ENCODE measurements around the gene DUOX2.
"Not testable (repeated sequence)": the region's sequence is repeated elsewhere in the genome, so short reads cannot be mapped to it uniquely, and the experiment has no call there.

DUOX2 gene

DNA sequence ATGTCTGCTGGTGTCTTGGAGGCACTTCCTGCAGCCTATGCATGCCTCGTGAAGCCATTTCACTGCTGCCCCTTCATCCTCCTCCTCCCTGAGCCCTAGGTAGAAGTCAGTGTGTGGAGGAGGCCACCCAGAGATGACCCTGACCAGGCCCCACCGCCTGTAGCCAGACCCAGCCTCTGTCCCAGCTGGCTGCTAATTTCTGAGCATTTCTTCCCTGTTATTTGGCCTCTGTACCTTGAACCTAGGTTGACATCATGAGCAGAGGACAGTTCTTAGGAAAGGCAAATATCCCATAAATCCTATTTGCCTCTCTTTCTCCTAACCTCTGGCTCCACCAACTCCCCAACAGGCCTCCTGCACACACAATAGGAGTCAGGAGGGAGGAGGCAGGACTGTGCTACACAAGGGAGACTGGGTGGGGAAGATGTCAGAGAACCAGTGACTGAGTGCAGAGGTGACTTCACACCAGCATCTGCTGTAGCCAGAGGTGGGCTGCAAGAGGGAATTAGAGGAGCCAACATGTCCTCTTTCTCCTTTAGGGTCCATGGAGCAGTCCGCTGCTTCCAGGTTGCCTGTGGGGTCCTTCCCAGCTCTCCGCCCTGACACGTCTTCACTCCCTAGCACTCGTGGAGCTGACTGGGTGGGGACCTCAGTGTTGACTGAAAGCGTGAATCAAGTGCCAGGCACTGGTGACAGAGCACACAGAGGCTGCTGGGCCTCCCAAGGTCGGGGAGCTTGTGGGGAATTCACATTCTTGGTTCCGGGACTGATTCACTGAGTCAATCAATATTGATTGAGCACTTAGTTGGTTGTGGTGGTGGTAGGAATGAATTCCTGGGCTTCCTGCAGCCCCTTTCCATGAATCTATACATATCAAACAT is 38.3 kb downstream of the DUOX2 start:
- not testable (repeated sequence) for FAIRE-seq; DNase-seq (ENCODE audit: insufficient read length, low spot score)

DNA sequence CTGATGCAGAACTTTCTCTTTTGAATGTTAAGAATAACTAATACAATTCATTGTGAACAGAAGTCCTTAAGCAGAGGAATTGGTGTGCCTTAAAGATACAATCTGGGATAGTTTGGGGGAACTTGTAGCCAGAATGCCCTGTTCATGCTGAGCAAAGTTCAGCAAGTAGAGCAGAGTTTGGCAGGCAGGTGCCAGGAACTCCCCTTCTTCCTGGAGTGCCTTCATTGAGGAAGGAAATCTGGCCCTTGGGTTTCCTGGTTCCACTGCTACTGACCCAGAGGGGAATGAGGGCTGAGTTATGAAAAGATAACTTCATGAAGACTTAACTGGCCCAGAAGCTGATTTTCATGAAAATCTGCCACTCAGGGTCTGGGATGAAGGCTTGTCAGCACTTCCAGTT is 40.4 kb downstream of the DUOX2 start:
- not testable (repeated sequence) for DNase-seq (ENCODE audit: insufficient read length, low spot score); FAIRE-seq

DNA sequence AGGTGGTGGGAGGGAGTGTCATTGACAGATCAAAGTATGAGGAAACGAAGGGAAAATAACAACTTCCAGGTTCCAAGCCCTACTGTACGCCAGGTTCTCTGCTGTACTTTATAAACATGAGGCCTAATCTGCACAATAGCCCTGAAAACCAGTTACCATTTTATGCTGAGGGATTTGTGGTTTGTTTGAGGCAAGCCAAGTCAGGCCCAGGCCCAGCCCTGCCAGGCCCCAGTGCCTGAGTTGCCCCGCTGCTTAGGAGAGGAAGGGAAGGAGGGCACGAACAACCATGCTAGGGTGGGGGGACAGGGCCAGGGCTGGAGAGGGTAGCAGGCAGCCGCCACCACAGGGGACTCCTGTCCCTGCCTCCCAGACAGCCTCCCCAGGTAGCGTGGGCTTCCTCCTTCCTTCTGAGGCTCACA is 44.0 kb downstream of the DUOX2 start:
- not testable (repeated sequence) for FAIRE-seq; DNase-seq (ENCODE audit: insufficient read length, low spot score)

DNA sequence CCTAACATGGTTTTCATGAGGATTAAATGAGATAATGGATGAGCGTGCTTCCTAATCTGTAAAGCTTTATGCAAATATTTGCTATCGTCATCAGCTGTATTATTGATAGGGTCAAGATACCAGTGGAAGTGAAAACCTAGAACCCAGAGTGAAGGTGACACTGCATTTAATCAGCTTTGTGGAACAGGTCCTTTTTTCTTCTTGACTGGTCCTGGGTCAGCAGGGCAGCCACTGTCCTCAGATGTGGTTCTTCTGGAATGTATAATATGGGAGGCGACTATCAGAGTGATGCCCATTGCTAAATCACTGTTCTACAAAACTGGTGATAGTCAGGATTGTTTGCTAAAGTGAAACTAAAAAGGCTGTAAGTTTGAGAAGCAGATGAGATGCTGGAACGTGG is 49.6 kb downstream of the DUOX2 start:
- TF ChIP-seq, protein P1, sequence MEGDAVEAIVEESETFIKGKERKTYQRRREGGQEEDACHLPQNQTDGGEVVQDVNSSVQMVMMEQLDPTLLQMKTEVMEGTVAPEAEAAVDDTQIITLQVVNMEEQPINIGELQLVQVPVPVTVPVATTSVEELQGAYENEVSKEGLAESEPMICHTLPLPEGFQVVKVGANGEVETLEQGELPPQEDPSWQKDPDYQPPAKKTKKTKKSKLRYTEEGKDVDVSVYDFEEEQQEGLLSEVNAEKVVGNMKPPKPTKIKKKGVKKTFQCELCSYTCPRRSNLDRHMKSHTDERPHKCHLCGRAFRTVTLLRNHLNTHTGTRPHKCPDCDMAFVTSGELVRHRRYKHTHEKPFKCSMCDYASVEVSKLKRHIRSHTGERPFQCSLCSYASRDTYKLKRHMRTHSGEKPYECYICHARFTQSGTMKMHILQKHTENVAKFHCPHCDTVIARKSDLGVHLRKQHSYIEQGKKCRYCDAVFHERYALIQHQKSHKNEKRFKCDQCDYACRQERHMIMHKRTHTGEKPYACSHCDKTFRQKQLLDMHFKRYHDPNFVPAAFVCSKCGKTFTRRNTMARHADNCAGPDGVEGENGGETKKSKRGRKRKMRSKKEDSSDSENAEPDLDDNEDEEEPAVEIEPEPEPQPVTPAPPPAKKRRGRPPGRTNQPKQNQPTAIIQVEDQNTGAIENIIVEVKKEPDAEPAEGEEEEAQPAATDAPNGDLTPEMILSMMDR (IDR thresholded peaks at IDR 0.05; ENCODE audit: insufficient read depth, missing control alignments), result no peak
- no peak for FAIRE-seq
- no peak for DNase-seq (ENCODE audit: insufficient read length, low spot score)

DNA sequence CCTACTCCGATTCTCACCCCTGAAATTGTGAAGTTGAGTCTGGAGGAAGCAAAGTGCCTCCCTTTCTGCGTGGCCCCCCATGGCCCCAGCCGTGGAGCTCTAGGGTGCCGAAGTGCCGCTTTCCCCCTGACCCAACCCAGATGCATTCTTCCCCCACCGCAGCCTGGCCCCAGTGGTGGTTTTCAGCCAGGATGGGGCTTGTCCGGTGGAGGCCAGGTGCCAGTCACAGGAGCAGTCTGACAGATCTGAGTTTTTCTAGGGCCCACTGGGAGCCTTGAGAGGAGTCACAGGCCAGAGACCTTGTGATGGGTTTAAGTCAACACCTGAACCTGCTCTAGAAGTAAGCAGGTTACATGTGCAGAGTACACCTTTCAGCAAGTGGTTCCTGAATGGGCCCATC is 51.7 kb downstream of the DUOX2 start:
- FAIRE-seq, result not testable (repeated sequence)

DNA sequence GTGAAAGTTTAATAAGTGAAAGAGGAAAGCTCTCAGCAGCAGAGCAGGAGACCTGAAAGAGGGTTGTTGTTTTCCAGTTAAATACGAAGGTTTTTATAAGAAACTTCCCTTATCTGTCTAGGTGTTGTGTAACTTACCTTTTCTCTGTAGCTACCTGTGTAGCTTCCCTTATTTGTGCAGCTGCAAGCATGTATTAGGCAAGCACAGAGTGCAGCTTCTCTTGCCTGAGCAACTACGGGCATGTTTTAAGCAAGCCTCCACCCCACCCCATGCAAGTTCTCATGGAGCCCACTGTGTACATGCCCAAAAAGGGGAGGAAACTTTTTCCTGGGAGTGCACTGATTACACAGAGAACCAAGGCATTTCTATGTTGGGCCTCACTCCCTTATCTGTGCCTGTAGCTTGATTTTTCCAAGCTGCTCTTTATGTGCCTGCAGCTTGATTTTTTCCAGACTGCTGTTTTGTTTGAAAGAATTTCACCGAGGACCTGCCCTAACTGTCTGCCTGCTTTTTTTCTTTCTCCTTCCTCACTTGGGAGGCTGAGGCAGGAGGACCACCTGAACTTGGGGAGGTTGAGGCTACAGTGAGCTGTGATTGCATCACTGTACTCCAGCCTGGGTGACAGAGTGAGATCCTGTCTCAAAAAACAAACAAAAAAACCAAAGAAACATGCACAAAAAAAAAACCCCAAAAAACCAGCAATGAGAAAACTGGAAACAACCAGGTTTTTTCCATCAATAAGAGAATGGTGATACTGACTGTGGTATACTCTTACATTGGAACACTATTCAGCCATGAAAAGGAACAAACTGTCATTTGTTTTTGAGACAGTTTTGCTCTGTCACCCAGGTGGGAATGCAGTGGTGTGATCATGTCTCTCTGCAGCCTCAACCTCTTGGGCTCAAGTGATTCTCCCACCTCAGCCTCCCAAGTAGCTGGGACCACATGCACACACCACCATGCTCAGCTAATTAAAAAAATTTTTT is 55.0 kb downstream of the DUOX2 start:
- FAIRE-seq; DNase-seq (ENCODE audit: insufficient read length, low spot score): not testable (repeated sequence)

More for the DNA sequence above, 51.7 kb downstream of the DUOX2 start:
- not testable (repeated sequence) for DNase-seq (ENCODE audit: insufficient read length, low spot score)

DNA sequence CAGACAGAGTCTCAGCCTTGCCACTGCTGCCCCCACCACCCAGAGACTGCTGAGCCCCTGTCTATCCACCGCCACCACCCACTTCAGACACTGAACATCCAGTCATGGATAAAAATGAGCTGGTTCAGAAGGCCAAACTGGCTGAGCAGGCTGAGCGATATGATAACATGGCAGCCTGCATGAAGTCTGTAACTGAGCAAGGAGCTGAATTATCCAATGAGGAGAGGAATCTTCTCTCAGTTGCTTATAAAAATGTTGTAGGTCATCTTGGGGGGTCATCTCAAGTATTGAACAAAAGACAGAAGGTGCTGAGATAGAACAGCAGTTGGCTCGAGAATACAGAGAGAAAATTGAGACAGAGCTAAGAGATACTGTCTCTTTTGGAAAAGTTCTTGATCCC is 61.3 kb downstream of the DUOX2 start:
- FAIRE-seq; DNase-seq (ENCODE audit: insufficient read length, low spot score): not testable (repeated sequence)

DNA sequence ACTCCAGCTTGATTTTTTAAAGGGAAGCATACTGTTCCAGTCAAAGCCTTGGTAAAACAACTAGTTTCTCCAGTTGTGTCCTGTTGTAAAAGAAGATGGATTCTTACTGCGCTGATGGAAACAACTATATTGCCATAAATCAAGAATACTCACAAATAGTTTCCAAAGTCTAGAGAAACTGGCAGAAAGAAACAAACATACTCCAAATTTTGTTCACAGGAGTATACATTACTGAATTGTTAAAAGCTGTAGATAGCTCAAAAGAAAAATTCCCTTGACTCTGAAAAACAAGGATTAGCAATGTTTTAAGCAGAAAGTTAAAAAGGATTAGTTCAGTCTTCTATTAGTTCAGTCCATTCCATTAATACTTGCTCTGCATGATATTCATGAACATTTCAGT is 63.4 kb downstream of the DUOX2 start:
- TF ChIP-seq, protein P1 (IDR thresholded peaks at IDR 0.05; ENCODE audit: insufficient read depth, missing control alignments), result no peak
- FAIRE-seq (no peak), DNase-seq (ENCODE audit: insufficient read length, low spot score) (no peak)

DNA sequence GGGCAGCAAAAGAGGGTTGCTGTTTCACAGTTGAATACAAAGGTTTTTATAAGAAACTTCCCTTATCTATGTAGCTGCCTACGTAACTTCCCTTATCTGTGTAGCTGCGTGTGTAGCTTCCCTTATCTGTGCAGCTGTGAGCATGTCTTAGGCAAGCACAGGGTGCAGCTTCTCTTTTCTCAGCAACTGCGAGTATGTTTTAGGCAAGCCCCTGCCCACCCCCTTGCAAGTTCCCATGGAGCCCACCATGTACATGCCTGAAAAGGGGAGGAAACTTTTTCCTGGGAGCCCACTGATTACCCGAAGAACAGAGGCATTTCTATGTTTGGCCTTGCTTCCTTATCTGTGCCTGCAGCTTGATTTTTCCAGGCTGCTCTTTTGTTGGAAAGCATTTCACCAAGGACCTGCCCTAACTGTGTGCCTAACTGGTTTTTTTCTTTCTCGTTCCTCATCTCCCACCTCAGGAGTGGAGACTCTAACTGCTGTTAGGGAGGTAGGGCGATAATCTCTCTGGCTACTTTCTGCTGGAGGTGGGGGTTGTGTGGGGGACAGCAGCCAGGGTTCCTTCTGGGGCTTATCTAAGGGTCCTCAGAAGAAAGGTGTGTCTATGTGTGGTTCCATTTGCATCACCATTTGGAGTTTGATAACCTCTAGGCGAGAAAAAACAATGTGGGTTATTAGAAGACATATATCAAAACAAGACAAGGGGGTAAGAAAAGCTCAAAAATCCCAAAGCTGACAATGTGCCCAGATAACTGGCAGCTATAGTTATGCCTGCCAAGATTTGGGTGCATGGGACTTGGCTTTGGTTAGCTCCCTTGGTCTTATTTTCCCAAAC is 65.0 kb downstream of the DUOX2 start:
- DNase-seq (ENCODE audit: insufficient read length, low spot score) (no peak), FAIRE-seq (no peak)
- TF ChIP-seq, protein P1 (IDR thresholded peaks at IDR 0.05; ENCODE audit: insufficient read depth, missing control alignments), result no peak

DNA sequence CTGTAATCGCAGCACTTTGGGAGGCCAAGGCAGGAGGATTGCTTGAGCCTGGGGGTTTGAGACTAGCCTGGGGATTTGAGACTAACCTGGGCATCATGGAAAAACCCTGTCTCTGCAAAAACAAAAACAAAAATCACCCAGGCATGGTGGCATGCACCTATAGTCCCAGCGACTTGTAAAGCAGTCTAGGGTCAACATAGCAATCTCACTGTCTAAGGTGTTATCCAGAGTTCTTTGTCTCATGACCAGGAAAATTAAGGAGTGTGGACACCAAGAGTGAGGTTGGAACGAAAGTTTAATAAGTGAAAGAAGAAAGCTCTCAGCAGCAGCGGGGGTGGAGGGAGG is 65.6 kb downstream of the DUOX2 start:
- DNase-seq (ENCODE audit: insufficient read length, low spot score); FAIRE-seq: not testable (repeated sequence)

DNA sequence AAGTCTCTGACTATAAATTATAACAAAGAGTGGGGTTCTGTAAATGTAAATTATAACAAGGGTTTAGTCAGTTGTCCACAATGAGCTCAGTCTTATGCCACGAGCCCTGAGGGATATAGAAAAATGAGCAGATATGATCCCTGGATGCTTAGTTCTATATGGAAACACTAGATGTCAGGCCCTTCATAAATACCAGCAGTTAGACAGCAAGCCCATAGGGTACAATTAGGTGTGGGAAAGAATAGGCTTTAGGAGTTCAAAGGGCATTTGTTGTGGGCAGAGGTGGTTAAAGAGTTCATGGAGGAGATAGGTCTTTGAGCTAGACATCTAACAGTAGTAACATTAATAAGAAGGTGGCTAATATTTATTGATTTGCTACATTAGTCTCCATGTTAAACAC is 69.7 kb downstream of the DUOX2 start:
- not testable (repeated sequence) for FAIRE-seq; DNase-seq (ENCODE audit: insufficient read length, low spot score)

DNA sequence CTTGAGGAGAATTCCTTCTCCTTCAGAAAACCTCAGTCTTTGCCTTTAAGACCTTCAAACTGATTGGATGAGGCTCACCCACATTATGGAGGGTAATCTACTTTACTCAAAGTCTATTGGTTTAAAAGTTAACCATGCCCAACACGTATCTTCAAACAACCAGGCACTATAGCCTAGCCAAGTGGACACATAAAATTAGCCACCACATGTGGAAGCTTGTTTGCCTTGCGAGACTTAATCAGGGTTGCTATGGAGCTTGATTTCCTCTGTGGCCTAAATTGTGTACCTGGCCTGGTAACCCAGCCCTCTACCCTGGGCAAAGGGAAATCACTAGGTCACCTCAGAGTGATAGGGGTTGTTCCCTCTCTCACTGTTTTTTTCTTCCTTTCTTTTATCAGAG is 71.1 kb downstream of the DUOX2 start:
- FAIRE-seq; DNase-seq (ENCODE audit: insufficient read length, low spot score): not testable (repeated sequence)
